DOHH2 (cell line): ENCODE results near the gene GOLGA8B.
A peak's percentile ranks its signal among the peaks of the same experiment; 100 is the strongest.

Source experiments
- H3F3A ChIP-seq: fragments of 200-600 bp; sonication (generic), shearing (Covaris generic); 2 replicates; pipeline ENCODE4 v1.6.0; 2016; ENCODE audit warnings: antibody characterized with exemption, mild to moderate bottlenecking; ENCODE audit not compliant: control insufficient read depth, insufficient read depth
- H3K27ac ChIP-seq: fragments of 200-600 bp; sonication (generic); 2 replicates; pipeline ENCODE4 v1.5.1; 2014; ENCODE audit warnings: low read depth, mild to moderate bottlenecking, low read length, moderate library complexity
- H3K27me3 ChIP-seq: fragments of 200-600 bp; sonication (generic); 2 replicates; pipeline ENCODE4 v1.6.1; 2014; ENCODE audit warnings: mild to moderate bottlenecking, low read length, mixed read lengths; ENCODE audit not compliant: control insufficient read depth
- H3K36me3 ChIP-seq: fragments of 200-600 bp; sonication (generic); 2 replicates; pipeline ENCODE4 v1.6.1; 2014; ENCODE audit warnings: mild to moderate bottlenecking, low read length, moderate library complexity, mixed read lengths; ENCODE audit not compliant: control insufficient read depth
- H3K4me1 ChIP-seq: fragments of 200-600 bp; sonication (generic); 2 replicates; pipeline ENCODE4 v1.6.1; 2014; ENCODE audit warnings: mild to moderate bottlenecking, low read length, mixed read lengths; ENCODE audit not compliant: control insufficient read depth
- H3K4me2 ChIP-seq: fragments of 200-600 bp; sonication (generic); 2 replicates; pipeline ENCODE4 v1.6.0; 2014; ENCODE audit warnings: mild to moderate bottlenecking, low read length, moderate library complexity
- H3K4me3 ChIP-seq: fragments of 200-600 bp; sonication (generic); 2 replicates; pipeline ENCODE4 v1.5.1; 2014; ENCODE audit warnings: mild to moderate bottlenecking, low read length, mixed read lengths
- H3K79me2 ChIP-seq: fragments of 200-600 bp; sonication (generic); 2 replicates; pipeline ENCODE4 v1.6.1; 2014; ENCODE audit warnings: mild to moderate bottlenecking, low read length, mixed read lengths; ENCODE audit not compliant: control insufficient read depth
- H3K9me2 ChIP-seq: fragments of 200-600 bp; sonication (generic); replicated peaks from 2 replicates; pipeline ENCODE4 v1.6.1; 2014; ENCODE audit warnings: mild to moderate bottlenecking, low read length, mixed read lengths; ENCODE audit not compliant: control insufficient read depth
- H3K9me3 ChIP-seq: fragments of 200-600 bp; sonication (generic); 2 replicates; pipeline ENCODE4 v1.6.1; 2014; ENCODE audit warnings: antibody characterized with exemption, low read length, mixed read lengths; ENCODE audit not compliant: control insufficient read depth, insufficient read depth
- H4K20me1 ChIP-seq: fragments of 200-600 bp; sonication (generic); 2 replicates; pipeline ENCODE4 v1.6.0; 2014; ENCODE audit warnings: low read depth, mild to moderate bottlenecking, antibody characterized with exemption, low read length, moderate library complexity; ENCODE audit not compliant: control insufficient read depth, insufficient read depth
- EZH2phosphoT487 ChIP-seq: fragments of 200-600 bp; sonication (generic); IDR thresholded peaks from 2 replicates; pipeline ENCODE4 v1.6.1; 2017; ENCODE audit warnings: borderline replicate concordance, mild to moderate bottlenecking, antibody characterized with exemption, low read length, moderate library complexity, mixed read lengths
- TF ChIP-seq, protein P1 (sequence below): fragments of 200-600 bp; sonication (generic); IDR thresholded peaks from one replicate; pipeline ENCODE4 v1.5.1; 2014; ENCODE audit warnings: antibody characterized with exemption, mild to moderate bottlenecking, low read depth, low read length; ENCODE audit not compliant: poor library complexity, severe bottlenecking

Gene GOLGA8B

GRCh38 chr15:34613301-34613700 is 29.9 kb upstream of the GOLGA8B start:
- peaks cover 4% of the 10 kb centered on the region; the same call in 1 of the 2 replicates for H3K4me1 ChIP-seq
- H3K4me2 ChIP-seq: no peak overlapping the region
- H4K20me1 ChIP-seq: no peaks in the 10 kb centered on the region
- peaks cover 20% of the 10 kb centered on the region for H3K27me3 ChIP-seq
- no peak overlapping the region for H3K4me3 ChIP-seq
- TF ChIP-seq, protein P1, sequence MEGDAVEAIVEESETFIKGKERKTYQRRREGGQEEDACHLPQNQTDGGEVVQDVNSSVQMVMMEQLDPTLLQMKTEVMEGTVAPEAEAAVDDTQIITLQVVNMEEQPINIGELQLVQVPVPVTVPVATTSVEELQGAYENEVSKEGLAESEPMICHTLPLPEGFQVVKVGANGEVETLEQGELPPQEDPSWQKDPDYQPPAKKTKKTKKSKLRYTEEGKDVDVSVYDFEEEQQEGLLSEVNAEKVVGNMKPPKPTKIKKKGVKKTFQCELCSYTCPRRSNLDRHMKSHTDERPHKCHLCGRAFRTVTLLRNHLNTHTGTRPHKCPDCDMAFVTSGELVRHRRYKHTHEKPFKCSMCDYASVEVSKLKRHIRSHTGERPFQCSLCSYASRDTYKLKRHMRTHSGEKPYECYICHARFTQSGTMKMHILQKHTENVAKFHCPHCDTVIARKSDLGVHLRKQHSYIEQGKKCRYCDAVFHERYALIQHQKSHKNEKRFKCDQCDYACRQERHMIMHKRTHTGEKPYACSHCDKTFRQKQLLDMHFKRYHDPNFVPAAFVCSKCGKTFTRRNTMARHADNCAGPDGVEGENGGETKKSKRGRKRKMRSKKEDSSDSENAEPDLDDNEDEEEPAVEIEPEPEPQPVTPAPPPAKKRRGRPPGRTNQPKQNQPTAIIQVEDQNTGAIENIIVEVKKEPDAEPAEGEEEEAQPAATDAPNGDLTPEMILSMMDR: no peak
- TF ChIP-seq EZH2phosphoT487: no peak
- H3K27ac ChIP-seq: no peak overlapping the region
- H3K9me3 ChIP-seq: no peaks in the 10 kb centered on the region
- H3F3A ChIP-seq: no peaks in the 10 kb centered on the region
- H3K9me2 ChIP-seq: no peaks in the 10 kb centered on the region
- no peaks in the 10 kb centered on the region for H3K79me2 ChIP-seq
- H3K36me3 ChIP-seq: no peaks in the 10 kb centered on the region

GRCh38 chr15:34610354-34610753 is 26.9 kb upstream of the GOLGA8B start:
- Histone ChIP-seq H3K9me2 (no peaks in the 10 kb centered on the region), H3K27me3 (peaks cover 17% of the 10 kb centered on the region)

DNA sequence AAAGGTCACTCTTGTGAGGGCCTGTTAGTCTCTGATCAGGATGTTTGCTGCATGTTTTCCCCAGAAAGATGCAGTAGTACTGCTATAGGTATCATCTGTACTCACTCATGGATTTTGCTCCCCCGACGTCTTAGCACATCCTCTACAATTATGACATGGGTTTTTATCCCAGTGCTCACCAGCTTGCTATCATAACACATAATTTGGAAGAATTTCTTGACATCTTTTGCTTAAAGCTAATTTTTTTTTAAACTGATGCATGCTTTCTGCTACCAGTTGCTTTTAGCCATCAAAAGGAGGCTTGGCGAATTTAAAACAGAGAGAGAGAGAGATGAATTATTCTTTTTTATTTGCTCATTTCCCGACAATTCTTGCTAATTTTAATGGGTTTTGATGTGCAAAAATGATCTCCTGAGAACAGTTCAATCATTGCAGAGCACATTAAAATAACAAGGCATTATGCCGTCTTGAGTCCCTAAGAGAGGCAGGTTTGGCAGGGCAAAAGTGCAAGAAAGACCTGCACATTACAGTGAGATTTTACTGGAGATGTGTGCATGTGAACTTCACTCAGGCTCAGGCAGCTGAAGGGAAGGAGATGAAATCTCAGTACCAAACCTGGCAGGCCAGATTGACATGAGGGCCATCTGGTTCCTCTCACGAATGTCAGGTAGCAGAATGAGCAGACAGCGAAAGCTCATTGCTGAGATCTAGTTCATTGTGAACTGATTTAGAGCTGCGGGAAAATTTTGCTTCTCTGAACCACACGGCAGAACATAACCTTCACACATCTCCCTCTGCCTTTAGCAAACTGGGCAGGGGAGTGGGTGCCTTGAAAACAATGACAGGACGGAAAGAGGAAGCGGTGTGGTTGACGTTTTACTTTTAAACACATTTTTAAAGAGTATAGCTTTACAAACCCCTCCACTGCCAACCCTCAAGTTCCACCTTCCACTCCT is 25.9 kb upstream of the GOLGA8B start:
- H3K9me3 ChIP-seq: no peaks in the 10 kb centered on the region
- no peaks in the 10 kb centered on the region for H4K20me1 ChIP-seq
- no peaks in the 10 kb centered on the region for H3K9me2 ChIP-seq
- H3F3A ChIP-seq: no peaks in the 10 kb centered on the region
- no peak for TF ChIP-seq EZH2phosphoT487
- TF ChIP-seq, protein P1: no peak
- H3K4me2 ChIP-seq: peak overlapping the region; percentile 8; the same call in 1 of the 2 replicates
- H3K36me3 ChIP-seq: no peaks in the 10 kb centered on the region
- peaks cover 4% of the 10 kb centered on the region; the same call in 1 of the 2 replicates for H3K4me1 ChIP-seq
- H3K27ac ChIP-seq: no peak overlapping the region
- no peak overlapping the region for H3K4me3 ChIP-seq
- peaks cover 17% of the 10 kb centered on the region for H3K27me3 ChIP-seq
- H3K79me2 ChIP-seq: no peaks in the 10 kb centered on the region

More at GRCh38 chr15:34610354-34610753, 26.9 kb upstream of the GOLGA8B start:
- Histone ChIP-seq H4K20me1 (no peaks in the 10 kb centered on the region), H3K9me3 (no peaks in the 10 kb centered on the region), H3K36me3 (no peaks in the 10 kb centered on the region), H3K27ac (no peak overlapping the region), H3F3A (no peaks in the 10 kb centered on the region), H3K4me2 (no peak overlapping the region), H3K4me1 (peaks cover 4% of the 10 kb centered on the region; the same call in 1 of the 2 replicates), H3K4me3 (no peak overlapping the region), H3K79me2 (no peaks in the 10 kb centered on the region)
- TF ChIP-seq, protein P1: peak; percentile 27
- TF ChIP-seq EZH2phosphoT487: no peak
